Neural progenitor cell (in vitro differentiated cells): ENCODE results near the gene INPP5D.

Experiments used
- CTCF ChIP-seq: fragments of 200-600 bp; sonication (generic); IDR thresholded peaks from 2 replicates; pipeline ENCODE4 v1.5.1; 2017; ENCODE audit warnings: antibody characterized with exemption, mild to moderate bottlenecking
- EZH2 ChIP-seq: fragments of 200-600 bp; sonication (generic); IDR thresholded peaks from 2 replicates; pipeline ENCODE4 v1.6.1; 2017; ENCODE audit warnings: antibody characterized with exemption, mild to moderate bottlenecking, moderate library complexity

- TF ChIP-seq CTCF (no peak), EZH2 (no peak)
Measured at GRCh38 chr2:233090879-233091278, 30.7 kb downstream of the INPP5D start.
